GM19193 (cell line): ENCODE data around the gene TMEM185B.

Source experiments
- POLR2A ChIP-seq: IDR thresholded peaks from 4 replicates; pipeline ENCODE4 v1.6.1; 2011; ENCODE audit not compliant: insufficient read depth, insufficient read length; ENCODE audit errors: extremely low read depth

Gene TMEM185B

GRCh38 chr2:120223034-120223912 lies at the start of gene TMEM185B:
Gene TMEM185B, minus strand, starts transcription at chr2:120223400. Its CDS starts 424 bp downstream, at chr2:120222976.
- peak; percentile 90 for TF ChIP-seq POLR2A

GRCh38 chr2:120271711-120272379 lies 48.6 kb upstream of the TMEM185B start:
- no peak for TF ChIP-seq POLR2A

GRCh38 chr2:120269816-120270215 lies 46.6 kb upstream of the TMEM185B start:
- TF ChIP-seq POLR2A: no peak

GRCh38 chr2:120269076-120269744 lies 46.0 kb upstream of the TMEM185B start:
- TF ChIP-seq POLR2A: no peak

GRCh38 chr2:120267348-120267747 lies 44.1 kb upstream of the TMEM185B start:
- no peak for TF ChIP-seq POLR2A

GRCh38 chr2:120265006-120265405 lies 41.8 kb upstream of the TMEM185B start:
- no peak for TF ChIP-seq POLR2A

GRCh38 chr2:120262761-120263428 lies 39.7 kb upstream of the TMEM185B start:
- TF ChIP-seq POLR2A: no peak

- no peak for TF ChIP-seq POLR2A
These were observed 39.0 kb upstream of the TMEM185B start for GRCh38 chr2:120262150-120262549.

GRCh38 chr2:120261387-120262006 lies 38.3 kb upstream of the TMEM185B start:
- no peak for TF ChIP-seq POLR2A

- no peak for TF ChIP-seq POLR2A
These were observed 37.5 kb upstream of the TMEM185B start for GRCh38 chr2:120260736-120261135.

GRCh38 chr2:120258196-120258595 lies 35.0 kb upstream of the TMEM185B start:
- TF ChIP-seq POLR2A: no peak

GRCh38 chr2:120257522-120257921 lies 34.3 kb upstream of the TMEM185B start:
- TF ChIP-seq POLR2A: no peak

- TF ChIP-seq POLR2A: no peak
These were observed 33.4 kb upstream of the TMEM185B start for GRCh38 chr2:120256651-120257000.

- no peak for TF ChIP-seq POLR2A
These were observed 32.9 kb upstream of the TMEM185B start for GRCh38 chr2:120255986-120256650.
